Activated CD4-positive, alpha-beta T cell treated with anti-CD3 and anti-CD28 coated beads, Interleukin-2, amount 50 U/mL, for 48 hours (primary cell): ENCODE results near the gene TMPRSS15.
"Not testable (repeated sequence)": the region's sequence is repeated elsewhere in the genome, so short reads cannot be mapped to it uniquely, and the experiment has no call there.

Experiments used
- DNase-seq, 2 experiments: peaks; one replicate each; pipeline ENCODE4 v3.0.0-alpha.2; 2020

TMPRSS15 gene

DNA sequence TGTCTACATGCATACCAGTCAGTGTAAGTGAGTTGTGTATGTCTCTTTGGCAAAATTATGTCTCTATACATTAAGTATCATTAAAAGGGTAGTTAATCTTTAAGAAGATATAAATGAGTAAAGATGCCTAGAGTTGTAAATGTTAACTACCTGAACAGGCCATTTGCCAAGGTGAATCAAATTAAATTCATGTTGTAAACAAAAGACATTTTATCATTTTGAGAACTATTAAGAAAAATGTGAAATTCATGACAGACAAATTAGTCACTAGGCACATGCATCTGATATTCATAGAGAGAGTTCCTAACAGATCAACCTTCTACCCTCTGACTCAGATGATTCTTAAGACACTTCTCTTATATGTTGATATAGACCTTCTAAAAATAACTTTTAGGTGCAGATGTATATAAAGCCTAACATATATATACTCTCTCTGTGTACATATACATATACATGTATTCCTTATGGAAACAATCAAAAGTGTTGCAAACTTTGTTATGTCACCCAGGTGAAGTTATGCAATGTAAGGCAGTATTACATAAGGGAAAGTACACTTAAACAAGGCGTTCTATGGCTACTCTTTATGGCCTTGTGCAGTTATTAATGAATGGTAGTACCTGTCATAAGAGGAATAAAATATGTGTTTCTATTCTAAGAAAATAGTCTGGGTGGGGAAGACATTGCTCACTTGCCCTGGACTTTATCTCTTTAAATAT is at the start of gene TMPRSS15:
TMPRSS15 (minus strand) TSS at position 51 of the 716 bp plus-strand sequence. CDS start 163 bp downstream, outside the sequence.
- no peak for DNase-seq

DNA sequence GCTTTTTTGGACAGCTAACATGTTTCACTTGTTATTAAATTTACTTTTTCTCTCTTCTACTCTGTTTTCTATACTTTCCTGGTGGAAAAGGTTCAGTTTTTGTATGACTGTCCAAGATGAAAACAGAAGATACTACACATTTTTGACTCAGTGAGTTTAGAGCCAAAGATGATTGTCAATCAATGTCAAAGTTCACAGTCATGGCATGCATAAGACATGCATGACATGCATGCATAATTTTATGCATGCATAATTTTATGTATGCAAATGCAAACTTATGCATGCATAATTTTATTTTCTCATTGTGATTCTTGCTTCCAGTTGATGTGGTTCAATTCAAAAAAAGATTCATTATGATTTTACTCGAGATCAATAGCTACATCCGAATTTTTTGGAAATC is 48.1 kb upstream of the TMPRSS15 start:
- no peak for DNase-seq

DNA sequence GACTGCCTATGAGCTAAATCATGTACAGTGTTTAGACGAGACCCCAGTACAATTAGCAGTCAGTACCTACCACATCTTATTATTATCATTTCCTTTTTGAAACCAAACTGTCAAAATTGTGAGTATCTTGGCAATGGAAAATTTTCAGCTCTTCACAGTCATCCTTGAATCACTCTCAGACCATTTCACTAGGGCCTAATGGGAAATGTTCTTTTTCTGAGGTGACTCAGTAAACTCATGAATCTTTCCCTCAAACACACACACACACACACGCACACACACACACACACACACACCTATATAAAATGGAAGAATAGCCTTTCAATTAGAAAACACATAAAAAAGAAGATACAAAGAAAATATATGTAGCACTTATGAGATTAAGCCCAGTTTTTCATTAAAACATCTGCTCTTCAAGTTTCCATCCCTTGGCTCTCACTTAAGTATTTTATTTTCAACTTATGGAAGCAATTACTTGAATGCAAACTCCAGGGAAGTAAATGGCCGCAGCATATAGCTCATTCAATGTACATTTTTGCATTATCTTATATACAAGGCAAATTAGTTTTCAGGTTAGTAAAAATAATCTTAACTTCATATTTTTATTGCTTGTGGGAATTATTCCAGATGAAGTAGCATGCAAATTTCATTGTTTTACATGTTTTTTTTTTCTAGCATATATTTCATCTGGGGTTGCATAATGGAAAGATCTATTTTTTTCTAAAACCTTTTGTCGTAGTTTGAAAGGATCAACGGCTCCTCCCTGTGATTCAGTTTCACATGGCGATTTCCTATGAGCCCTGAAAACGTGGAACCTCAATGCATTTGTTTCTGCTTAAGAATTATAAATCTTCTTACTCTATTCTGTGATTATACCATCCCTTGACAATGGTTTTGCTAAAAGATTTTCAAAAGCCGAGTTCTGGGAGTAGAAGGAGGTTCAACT is 46.3 kb upstream of the TMPRSS15 start:
- no peak for DNase-seq

GRCh38 chr21:18443701-18444100 is 40.1 kb upstream of the TMPRSS15 start:
- no peak for DNase-seq

- DNase-seq: no peak
These were observed 39.5 kb upstream of the TMPRSS15 start for GRCh38 chr21:18443085-18443484.

GRCh38 chr21:18430341-18430740 is 26.8 kb upstream of the TMPRSS15 start:
- DNase-seq: no peak

DNA sequence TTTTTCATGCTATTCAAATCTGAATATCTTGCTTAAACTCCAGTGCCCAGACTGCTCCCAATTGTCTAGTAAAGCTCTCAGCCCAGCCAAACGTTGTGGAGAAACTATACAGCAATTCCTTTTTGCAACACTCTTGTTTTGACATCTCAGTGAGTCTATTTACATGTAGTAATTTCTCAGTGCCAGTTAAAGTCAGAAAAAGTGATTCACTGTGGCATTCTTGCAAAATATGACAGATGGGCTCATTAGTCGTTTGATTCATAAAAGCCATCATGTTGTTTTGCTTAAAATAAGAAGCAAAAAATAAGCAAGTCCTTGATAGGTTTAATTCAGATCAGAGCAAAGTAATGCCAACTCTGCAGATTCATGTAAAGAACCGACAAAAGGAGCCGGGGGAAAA is 20.7 kb upstream of the TMPRSS15 start:
- no peak for DNase-seq

DNA sequence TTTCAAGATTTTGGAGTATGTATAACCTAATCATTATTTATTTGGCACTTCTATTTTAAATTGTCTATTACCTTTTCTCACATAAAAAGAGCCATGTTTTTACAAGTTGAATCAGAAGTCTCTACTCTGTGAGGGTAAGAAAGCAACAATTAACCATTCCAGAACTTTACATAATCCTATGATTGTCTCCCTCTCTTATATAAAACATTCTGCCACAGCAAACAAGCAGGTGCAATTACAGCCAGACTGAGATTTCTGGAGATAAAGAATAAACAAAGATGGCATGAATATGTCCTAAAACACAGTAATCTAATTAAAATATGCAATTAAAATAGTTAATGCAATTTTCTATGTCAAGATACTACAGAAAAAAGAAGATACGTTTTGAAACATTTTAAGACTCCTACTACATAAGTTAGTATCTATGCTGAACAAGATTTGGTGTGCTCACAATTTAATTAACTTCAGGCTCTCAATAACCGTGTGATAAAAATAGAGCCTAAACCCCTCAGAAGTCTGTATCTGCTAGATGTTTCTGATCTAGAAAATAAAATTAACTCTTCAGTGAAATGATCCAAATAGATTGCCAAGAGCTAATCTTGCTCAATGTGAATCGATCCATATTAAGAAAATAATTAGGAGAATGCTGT is 13.7 kb upstream of the TMPRSS15 start:
- DNase-seq: no peak

GRCh38 chr21:18411565-18411964 is 8.0 kb upstream of the TMPRSS15 start:
- no peak for DNase-seq

DNA sequence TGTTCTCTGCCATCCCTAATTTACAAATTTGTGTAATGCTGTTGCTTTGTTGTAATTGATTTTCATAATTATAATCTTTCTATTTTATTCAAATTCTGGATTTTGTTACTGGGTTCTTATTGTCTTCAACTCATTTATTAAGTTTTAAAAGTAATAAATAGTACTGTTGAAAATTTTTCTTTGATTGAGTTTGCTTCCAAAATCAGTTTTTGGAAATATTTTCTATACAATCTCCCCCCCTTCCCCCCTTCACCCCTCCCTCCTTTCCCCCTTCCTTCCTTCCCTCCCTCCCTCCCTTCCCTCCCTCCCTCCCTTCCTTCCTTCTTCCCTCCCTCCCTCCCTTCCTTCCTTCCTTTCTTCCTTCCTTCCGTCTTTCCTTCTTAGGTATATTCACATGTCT is 6.0 kb upstream of the TMPRSS15 start:
- DNase-seq: no peak

GRCh38 chr21:18398843-18399242 is 4.7 kb downstream of the TMPRSS15 start:
- no peak for DNase-seq

DNA sequence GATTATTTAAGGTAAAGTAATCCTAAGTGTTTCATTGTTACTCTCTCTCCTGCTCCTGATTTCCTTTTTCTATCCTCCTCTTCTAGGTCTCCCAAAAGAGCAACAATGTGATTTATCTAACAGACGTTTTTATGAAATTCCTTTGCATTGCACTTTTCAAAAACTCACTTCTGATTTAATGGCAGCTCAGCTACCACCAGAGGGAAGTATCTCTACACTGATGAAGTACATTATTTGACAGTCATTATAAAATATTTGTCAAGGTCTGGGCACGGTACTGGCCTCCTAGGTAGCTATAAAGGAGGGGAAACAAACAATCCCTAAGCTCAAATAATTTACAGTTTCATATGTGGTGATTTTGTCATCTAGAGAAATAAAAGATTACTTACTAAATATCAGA is 15.6 kb downstream of the TMPRSS15 start:
- no peak for DNase-seq

DNA sequence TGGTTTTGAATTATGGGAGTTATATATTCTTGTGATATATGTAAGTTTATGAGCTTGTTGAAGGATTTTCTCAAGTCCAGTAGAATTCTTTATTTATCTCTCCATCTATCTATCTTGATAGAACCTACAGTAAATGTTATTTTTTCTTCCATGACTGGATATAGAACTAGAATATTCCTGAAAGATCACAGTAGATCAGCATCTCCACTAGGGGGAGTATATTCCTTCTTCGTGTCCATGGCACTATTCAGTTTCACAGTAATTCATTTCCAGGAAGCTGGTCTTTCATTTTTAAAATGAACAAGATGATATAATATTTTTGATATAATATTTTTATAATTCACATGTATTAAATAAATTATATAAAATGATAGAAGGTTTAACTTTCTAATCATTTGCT is 18.8 kb downstream of the TMPRSS15 start:
- DNase-seq: no peak

GRCh38 chr21:18382934-18383619 is 20.5 kb downstream of the TMPRSS15 start:
- DNase-seq: not testable (repeated sequence)

GRCh38 chr21:18382141-18382540 is 21.4 kb downstream of the TMPRSS15 start:
- DNase-seq: no peak

- DNase-seq: no peak
These were observed 30.0 kb downstream of the TMPRSS15 start for GRCh38 chr21:18373606-18374005.

DNA sequence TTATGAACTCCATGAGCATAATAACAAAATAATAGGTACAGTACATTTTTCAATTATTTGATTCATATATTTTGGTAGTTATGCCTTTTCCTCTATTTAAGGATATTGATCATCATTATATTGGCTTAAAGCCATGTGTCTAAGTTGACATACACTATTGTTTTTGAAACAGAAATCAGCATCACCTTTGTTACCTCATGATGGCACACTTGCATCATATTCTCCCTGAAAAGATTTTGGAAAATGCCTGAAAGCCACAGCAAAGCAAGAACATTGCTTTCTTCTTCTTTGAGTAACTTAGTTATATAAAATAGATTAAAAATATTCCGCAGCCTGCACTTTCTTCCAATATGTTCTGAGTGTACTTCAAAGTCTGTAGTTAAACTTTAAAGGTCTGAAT is 33.3 kb downstream of the TMPRSS15 start:
- DNase-seq: no peak

- DNase-seq: no peak
These were observed 34.5 kb downstream of the TMPRSS15 start for GRCh38 chr21:18369115-18369514.

DNA sequence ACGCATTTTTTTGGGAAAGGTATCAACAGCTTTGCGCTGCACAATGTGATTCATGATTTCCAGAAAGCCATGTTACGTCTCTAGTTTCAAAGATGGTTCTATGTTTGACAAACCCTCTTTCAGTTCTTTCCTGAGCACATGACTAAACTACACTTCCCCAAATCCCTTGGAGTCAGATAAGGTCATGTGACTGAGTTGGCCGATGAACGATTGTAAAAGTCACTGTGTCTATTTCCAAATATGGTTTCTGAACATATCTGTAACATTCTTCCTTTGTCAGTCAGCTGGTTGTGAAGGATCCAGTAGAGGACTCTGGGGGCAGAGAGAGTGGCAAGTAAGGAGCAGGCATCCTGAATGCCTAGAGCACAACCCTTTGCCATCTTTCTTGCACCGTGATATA is 35.4 kb downstream of the TMPRSS15 start:
- DNase-seq: no peak

GRCh38 chr21:18356801-18357200 is 46.8 kb downstream of the TMPRSS15 start:
- no peak for DNase-seq

DNA sequence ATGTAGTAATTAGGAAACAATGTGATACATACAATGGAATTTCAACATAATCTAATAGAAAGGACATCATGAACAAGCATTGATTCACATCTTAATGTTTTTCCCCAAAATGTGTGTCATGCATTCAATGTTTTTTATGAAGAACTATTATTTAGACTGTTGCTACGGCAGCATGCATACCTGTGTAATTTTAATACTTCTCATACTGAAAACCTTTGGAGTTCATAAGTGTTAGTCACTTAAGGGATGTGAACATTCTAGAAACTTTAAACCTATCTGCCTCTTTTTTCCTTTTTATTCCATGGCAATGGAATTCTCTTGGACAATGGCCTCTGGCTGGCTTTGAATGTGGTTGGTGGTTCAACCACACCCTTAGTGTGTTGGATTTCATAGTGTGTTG is 48.6 kb downstream of the TMPRSS15 start:
- DNase-seq: no peak

- no peak for DNase-seq
These were observed 53.4 kb downstream of the TMPRSS15 start for GRCh38 chr21:18350216-18350615.

GRCh38 chr21:18349468-18349867 is 54.1 kb downstream of the TMPRSS15 start:
- DNase-seq: no peak
